PC-9 (cell line): ENCODE results near the gene TRPT1.

Experiments used
- CTCF ChIP-seq: fragments of 200-600 bp; sonication (generic); conservative IDR thresholded peaks from 2 replicates; pipeline ENCODE4 v1.6.1; 2017; ENCODE audit warnings: mixed run types, antibody characterized with exemption, mild to moderate bottlenecking, moderate library complexity
- EZH2 ChIP-seq: fragments of 200-600 bp; sonication (generic); IDR thresholded peaks from 2 replicates; pipeline ENCODE4 v1.8.0; 2017; ENCODE audit warnings: antibody characterized with exemption, low read depth

GRCh38 chr11:64201543-64201942 lies 24.4 kb downstream of the TRPT1 start:
- no peak for TF ChIP-seq CTCF
- no peak for TF ChIP-seq EZH2
